ENCODE results near the gene RAB11B.
"Not testable (repeated sequence)": the region's sequence is repeated elsewhere in the genome, so short reads cannot be mapped to it uniquely, and the experiment has no call there.

DNA sequence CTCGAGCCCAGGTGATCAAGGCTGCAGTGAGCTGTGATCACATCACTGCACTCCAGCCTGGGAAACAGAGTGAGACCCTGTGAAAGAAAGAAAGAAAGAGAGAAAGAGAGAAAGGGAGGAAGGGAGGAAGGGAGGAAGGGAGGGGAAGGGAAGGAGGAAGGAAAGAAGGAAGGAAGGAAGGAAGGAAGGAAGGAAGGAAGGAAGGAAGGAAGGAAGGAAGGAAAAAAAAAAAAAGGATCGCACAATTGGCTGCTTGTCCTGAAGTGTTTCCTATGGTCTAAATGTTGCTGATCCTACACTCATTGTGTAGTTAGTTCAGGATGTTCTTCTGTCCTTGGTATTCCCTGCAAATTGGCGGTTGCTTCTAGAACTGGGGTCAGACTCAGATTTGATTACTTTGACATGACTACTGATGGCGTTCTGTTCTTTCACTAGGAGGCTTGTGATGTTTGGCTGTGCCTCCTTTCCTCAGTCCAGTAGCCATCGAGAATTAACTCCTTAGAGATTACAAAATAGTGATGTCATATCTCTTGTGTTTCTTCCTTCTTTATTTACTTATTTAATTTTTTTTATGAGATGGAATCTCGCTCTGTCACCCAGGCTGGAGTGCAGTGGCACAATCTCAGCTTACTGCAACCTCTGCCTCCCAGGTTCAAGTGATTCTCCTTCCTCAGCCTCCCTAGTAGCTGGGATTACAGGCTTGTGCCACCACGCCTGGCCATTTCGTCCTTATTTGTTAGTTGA is 40.4 kb upstream of the RAB11B start:
- TF ChIP-seq POLR2A (IDR thresholded peaks at IDR 0.05; ENCODE audit: insufficient read depth in 1 of 2, low read depth in 2 of 2, low read length in 2 of 2); ARNT (IDR thresholded peaks at IDR 0.05); RAD21 (CRISPR knock-in tag; IDR thresholded peaks at IDR 0.05); TAF1 (CRISPR knock-in tag; IDR thresholded peaks at IDR 0.05); ZBTB34 (CRISPR knock-in tag; IDR thresholded peaks at IDR 0.05); ZXDC (CRISPR knock-in tag; IDR thresholded peaks at IDR 0.05); ZSCAN30 (CRISPR knock-in tag; IDR thresholded peaks at IDR 0.05); ZBTB21 (CRISPR knock-in tag; IDR thresholded peaks at IDR 0.05); HNRNPUL1 (IDR thresholded peaks at IDR 0.05; ENCODE audit: low read depth, low read length); MAX (IDR thresholded peaks at IDR 0.05); ETS1 (CRISPR knock-in tag; IDR thresholded peaks at IDR 0.05); CTCF (CRISPR knock-in tag; IDR thresholded peaks at IDR 0.05): not testable (repeated sequence)
